GM04504 (cell line): ENCODE measurements around the gene HASPIN.

Experiments
- DNase-seq: peaks from one replicate; pipeline ENCODE4 v3.0.0-alpha.2; 2012; ENCODE audit warnings: low read depth

The HASPIN gene

GRCh38 chr17:3768341-3768740, 44.6 kb downstream of the HASPIN start:
- no peak for DNase-seq

- DNase-seq = no peak
Observed at GRCh38 chr17:3768769-3769168, 45.1 kb downstream of the HASPIN start.

GRCh38 chr17:3770466-3770865, 46.8 kb downstream of the HASPIN start:
- DNase-seq = no peak

GRCh38 chr17:3771140-3771539, 47.4 kb downstream of the HASPIN start:
- DNase-seq = no peak

GRCh38 chr17:3772764-3773163, 49.1 kb downstream of the HASPIN start:
- DNase-seq = no peak

GRCh38 chr17:3773511-3773910, 49.8 kb downstream of the HASPIN start:
- peak; percentile 28 for DNase-seq

- DNase-seq = no peak
Observed at GRCh38 chr17:3773966-3774365, 50.3 kb downstream of the HASPIN start.
